Measurements from ENCODE around the gene SLC18A3. TPM values are rescaled to one million over a fixed set of nuclear protein-coding genes. Genes with fewer than 3 reads are reported as not detected.

The SLC18A3 gene
- total RNA-seq, 4 donors from 2014 or later, result not detected

DNA sequence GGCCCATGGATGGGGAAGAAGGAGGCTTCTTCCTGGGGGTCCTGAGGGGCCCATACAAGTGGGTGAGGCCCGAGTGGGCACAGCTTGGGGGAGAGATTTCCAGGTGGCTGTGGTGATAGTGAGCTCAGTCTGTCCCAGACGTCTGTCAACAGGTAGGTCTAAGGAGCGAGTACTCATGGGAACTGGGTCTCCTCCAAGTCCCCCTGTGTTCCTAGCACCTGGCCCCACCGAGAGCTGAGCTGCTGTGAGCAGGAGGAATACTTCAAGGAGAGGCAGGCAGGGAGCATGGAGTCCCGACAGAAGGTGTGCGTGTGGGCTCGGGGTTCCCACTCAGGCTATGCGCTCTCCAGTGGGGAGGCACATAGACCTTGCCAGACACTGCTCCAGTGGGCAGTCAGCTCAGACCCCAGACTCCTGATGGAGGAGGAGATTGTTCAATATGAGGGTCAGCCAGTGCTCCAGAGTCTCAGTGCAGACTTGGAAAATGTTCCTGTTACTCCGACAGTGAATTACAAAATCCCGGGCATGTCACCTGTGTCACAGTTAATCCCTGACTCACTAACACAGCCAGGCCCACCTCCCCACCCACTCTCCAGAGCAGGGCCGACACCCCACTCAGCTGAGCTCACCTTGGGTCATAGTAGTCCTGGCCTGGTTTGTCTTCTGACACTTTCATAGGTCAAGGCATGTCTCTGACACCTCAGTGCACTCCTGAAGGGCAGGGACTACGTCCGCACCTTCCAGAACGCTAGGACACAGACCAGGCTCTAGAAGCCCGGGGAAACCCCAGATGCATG lies 41.1 kb downstream of the SLC18A3 start:
- 83 to 86% methylated on average over 15 of the region's 15 CpGs for WGBS, 2 donors
- DNase-seq (ENCODE audit: low spot score in 2 of 2), result no peak
- no peaks in the 10 kb centered on the region for H3K36me3 ChIP-seq
- H3K27ac ChIP-seq, result no peak overlapping the region
- TF ChIP-seq CTCF (IDR thresholded peaks at IDR 0.05) (no peak), EP300 (IDR thresholded peaks at IDR 0.05) (no peak)
- no peaks in the 10 kb centered on the region for H3K27me3 ChIP-seq
- no peaks in the 10 kb centered on the region for H3K4me1 ChIP-seq
- no peak overlapping the region for H3K4me3 ChIP-seq
- no peaks in the 10 kb centered on the region for H3K9me3 ChIP-seq

DNA sequence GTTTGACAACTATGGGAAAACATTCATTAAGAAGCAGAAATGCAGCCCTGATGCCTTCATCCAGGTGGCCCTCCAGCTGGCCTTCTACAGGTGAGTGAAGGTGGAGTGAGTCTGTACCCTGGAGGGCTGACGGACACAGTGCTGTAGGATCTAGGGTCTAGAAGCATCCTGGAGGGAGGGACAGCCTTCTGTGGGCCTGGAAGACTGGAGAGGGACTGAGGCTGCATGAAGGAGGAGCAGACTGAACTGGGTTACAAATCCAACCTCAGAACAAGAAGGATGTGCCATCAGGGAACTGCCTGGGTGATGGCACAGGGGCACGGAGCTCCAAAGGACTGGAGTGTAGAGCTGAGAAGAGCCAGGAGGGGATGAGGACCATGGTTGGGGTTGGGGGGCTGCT lies 41.8 kb downstream of the SLC18A3 start:
- no peak overlapping the region for H3K27ac ChIP-seq
- 76 to 81% methylated on average over 2 of the region's 2 CpGs for WGBS, 2 donors
- no peak for DNase-seq (ENCODE audit: low spot score in 2 of 2)
- H3K9me3 ChIP-seq, result no peaks in the 10 kb centered on the region
- no peak for TF ChIP-seq POLR2A (IDR thresholded peaks at IDR 0.05)
- no peak for TF ChIP-seq EP300 (IDR thresholded peaks at IDR 0.05)
- no peak for TF ChIP-seq CTCF (IDR thresholded peaks at IDR 0.05)
- no peaks in the 10 kb centered on the region for H3K36me3 ChIP-seq
- no peaks in the 10 kb centered on the region for H3K4me1 ChIP-seq
- no peaks in the 10 kb centered on the region for H3K27me3 ChIP-seq
- no peak overlapping the region for H3K4me3 ChIP-seq

DNA sequence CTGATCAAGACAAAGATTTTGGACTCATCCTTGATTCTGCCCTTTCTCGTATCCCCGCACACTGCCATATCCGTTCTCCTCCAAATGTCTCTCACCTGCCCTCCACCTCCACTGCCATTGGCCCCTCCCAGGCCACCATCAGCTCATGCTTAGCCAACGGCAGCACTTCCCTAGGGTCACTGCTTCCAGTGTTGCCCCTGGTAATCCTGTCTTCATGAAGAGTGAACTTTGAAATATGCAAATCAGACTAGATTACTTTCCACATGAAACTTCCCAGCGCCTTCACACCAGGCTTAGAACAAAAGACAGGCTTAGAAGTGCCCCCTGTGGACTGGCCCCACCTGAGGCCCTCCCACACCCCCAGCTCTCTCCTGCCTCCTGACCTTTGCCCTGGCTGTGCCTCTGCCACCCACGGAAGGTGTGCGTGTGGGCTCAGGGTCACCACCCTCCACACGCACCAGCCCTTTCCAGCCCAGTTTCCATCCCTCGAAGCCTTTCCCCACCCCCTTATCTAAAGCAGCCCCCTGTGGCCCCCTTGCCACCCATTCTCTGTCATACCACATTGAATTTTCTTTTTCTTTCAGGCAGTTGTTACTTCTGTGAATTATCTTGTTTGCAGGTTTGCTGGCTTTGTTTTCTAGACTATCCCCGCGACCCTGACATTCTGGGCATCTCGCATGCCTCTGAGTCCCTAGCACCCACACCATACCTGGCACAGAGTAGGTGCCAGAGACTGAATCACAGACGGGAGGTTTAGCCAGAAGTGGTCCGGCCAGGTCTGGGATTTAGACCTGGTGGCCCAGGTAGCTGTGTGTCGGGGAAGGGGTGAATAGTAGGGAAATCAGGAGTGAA lies 42.5 kb downstream of the SLC18A3 start:
- H3K27ac ChIP-seq, result no peak overlapping the region
- 76 to 77% methylated on average over 15 of the region's 15 CpGs for WGBS, 2 donors
- H3K4me3 ChIP-seq, result no peak overlapping the region
- H3K27me3 ChIP-seq, result no peaks in the 10 kb centered on the region
- H3K4me1 ChIP-seq, result no peaks in the 10 kb centered on the region
- no peak for DNase-seq (ENCODE audit: low spot score in 2 of 2)
- H3K9me3 ChIP-seq, result no peaks in the 10 kb centered on the region
- H3K36me3 ChIP-seq, result no peaks in the 10 kb centered on the region
- TF ChIP-seq EP300 (IDR thresholded peaks at IDR 0.05), result no peak
- TF ChIP-seq CTCF (IDR thresholded peaks at IDR 0.05), result no peak
- TF ChIP-seq POLR2A (IDR thresholded peaks at IDR 0.05), result no peak

GRCh38 chr10:49653273-49653929 lies 43.3 kb downstream of the SLC18A3 start:
- TF ChIP-seq EP300 (IDR thresholded peaks at IDR 0.05) (no peak), CTCF (IDR thresholded peaks at IDR 0.05) (no peak), POLR2A (IDR thresholded peaks at IDR 0.05) (no peak)
- 76 to 82% methylated on average over 8 to 11 of the region's 11 CpGs for WGBS, 2 donors
- Histone ChIP-seq H3K9me3 (peaks cover 0 to 5% (median 0%) of the 10 kb centered on the region in 4 donors), H3K27ac (no peak overlapping the region), H3K36me3 (no peaks in the 10 kb centered on the region), H3K4me3 (no peak overlapping the region), H3K27me3 (no peaks in the 10 kb centered on the region), H3K4me1 (no peaks in the 10 kb centered on the region)
- DNase-seq (ENCODE audit: low spot score in 2 of 2), result no peak

All from tibial nerve (tissue), 4 donors.